GM12878 (cell line): ENCODE results near the gene RALGAPA2.

Experiments
- POLR2AphosphoS5 ChIP-seq: IDR thresholded peaks from 2 replicates; pipeline ENCODE4 v1.6.1; 2011; ENCODE audit warnings: mild to moderate bottlenecking, low read length, inconsistent platforms
- RAD51 ChIP-seq: fragments of 450-650 bp; IDR thresholded peaks from 2 replicates; pipeline ENCODE4 v1.6.1; 2016; ENCODE audit warnings: moderate library complexity, mild to moderate bottlenecking, inconsistent platforms
- SIN3A ChIP-seq: IDR thresholded peaks from 2 replicates; pipeline ENCODE4 v1.6.1; 2012; ENCODE audit warnings: low read depth, low read length, improper control_type of control experiment
- SRF ChIP-seq, 2 experiments: IDR thresholded peaks; 2 replicates each; pipeline ENCODE4 v1.6.1; 2011; ENCODE audit warnings: low read depth in 2 of 2, low read length in 2 of 2, mild to moderate bottlenecking in 1 of 2, moderate library complexity in 1 of 2
- STAT1 ChIP-seq: fragments of 450-650 bp; conservative IDR thresholded peaks from 2 replicates; pipeline ENCODE4 v1.6.1; 2014; ENCODE audit warnings: antibody characterized with exemption, mild to moderate bottlenecking
- TCF7 ChIP-seq: IDR thresholded peaks from 2 replicates; pipeline ENCODE4 v1.6.1; 2014; ENCODE audit warnings: antibody characterized with exemption, borderline replicate concordance
- ZNF384 ChIP-seq: IDR thresholded peaks from 2 replicates; pipeline ENCODE4 v1.6.1; 2012; ENCODE audit warnings: low read depth, mild to moderate bottlenecking, low read length, improper control_type of control experiment, borderline replicate concordance
- TF ChIP-seq, protein P1 (sequence below), 3 experiments: IDR thresholded peaks in 2 of 3; conservative IDR thresholded peaks in 1 of 3; 2 replicates each; pipeline ENCODE4 v1.5.1; 2011; ENCODE audit warnings: low read depth in 3 of 3, low read length in 3 of 3, mild to moderate bottlenecking in 3 of 3, control low read depth in 2 of 3, moderate library complexity in 2 of 3, inconsistent platforms in 1 of 3, mixed read lengths in 1 of 3; ENCODE audit not compliant: control insufficient read depth in 2 of 3, insufficient read depth in 1 of 3; ENCODE audit errors: extremely low read depth in 1 of 3
- TF ChIP-seq, protein P2 (sequence below): IDR thresholded peaks from 2 replicates; pipeline ENCODE4 v1.6.1; 2011; ENCODE audit warnings: borderline replicate concordance, low read depth, mild to moderate bottlenecking, moderate library complexity, mixed read lengths, low read length; ENCODE audit not compliant: insufficient read depth; ENCODE audit errors: extremely low read length
- TF ChIP-seq, protein P3 (sequence below): IDR thresholded peaks from 2 replicates; pipeline ENCODE4 v1.6.1; 2011; ENCODE audit warnings: mild to moderate bottlenecking, low read depth, low read length, moderate library complexity; ENCODE audit not compliant: insufficient replicate concordance

DNA sequence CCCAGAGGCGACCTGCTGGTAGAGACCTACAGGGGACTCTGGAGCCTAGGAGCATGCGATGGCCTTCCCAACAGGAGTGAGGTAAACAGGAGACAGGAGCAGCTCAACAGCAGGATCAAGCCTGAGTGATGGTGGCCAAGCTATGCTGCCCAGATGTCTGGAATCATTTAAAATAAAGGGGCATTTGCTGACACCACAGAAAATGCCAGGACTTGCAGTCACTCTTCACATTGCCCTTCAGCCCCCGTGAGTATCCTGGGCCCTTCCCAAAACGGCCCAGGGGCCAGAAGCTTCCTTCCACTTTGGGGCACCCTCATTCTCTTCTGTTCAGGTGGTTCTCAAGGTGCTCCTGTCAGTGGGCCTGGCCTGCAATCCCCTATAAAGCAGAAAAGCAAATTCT, 321.3 kb downstream of the RALGAPA2 start:
- no peak for TF ChIP-seq SRF (IDR thresholded peaks at IDR 0.05; ENCODE audit: low read depth in 2 of 2, low read length in 2 of 2)
- TF ChIP-seq, protein P1, sequence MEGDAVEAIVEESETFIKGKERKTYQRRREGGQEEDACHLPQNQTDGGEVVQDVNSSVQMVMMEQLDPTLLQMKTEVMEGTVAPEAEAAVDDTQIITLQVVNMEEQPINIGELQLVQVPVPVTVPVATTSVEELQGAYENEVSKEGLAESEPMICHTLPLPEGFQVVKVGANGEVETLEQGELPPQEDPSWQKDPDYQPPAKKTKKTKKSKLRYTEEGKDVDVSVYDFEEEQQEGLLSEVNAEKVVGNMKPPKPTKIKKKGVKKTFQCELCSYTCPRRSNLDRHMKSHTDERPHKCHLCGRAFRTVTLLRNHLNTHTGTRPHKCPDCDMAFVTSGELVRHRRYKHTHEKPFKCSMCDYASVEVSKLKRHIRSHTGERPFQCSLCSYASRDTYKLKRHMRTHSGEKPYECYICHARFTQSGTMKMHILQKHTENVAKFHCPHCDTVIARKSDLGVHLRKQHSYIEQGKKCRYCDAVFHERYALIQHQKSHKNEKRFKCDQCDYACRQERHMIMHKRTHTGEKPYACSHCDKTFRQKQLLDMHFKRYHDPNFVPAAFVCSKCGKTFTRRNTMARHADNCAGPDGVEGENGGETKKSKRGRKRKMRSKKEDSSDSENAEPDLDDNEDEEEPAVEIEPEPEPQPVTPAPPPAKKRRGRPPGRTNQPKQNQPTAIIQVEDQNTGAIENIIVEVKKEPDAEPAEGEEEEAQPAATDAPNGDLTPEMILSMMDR (IDR thresholded peaks at IDR 0.05 in 2 of 3, conservative IDR thresholded peaks at IDR 0.05 in 1 of 3; ENCODE audit: control insufficient read depth in 2 of 3, extremely low read depth in 1 of 3, insufficient read depth in 1 of 3, low read depth in 3 of 3, low read length in 3 of 3): no peak
- TF ChIP-seq, protein P2, sequence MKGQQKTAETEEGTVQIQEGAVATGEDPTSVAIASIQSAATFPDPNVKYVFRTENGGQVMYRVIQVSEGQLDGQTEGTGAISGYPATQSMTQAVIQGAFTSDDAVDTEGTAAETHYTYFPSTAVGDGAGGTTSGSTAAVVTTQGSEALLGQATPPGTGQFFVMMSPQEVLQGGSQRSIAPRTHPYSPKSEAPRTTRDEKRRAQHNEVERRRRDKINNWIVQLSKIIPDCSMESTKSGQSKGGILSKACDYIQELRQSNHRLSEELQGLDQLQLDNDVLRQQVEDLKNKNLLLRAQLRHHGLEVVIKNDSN: no peak
- TF ChIP-seq, protein P3, sequence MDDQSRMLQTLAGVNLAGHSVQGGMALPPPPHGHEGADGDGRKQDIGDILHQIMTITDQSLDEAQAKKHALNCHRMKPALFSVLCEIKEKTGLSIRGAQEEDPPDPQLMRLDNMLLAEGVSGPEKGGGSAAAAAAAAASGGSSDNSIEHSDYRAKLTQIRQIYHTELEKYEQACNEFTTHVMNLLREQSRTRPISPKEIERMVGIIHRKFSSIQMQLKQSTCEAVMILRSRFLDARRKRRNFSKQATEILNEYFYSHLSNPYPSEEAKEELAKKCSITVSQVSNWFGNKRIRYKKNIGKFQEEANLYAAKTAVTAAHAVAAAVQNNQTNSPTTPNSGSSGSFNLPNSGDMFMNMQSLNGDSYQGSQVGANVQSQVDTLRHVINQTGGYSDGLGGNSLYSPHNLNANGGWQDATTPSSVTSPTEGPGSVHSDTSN: no peak
- TF ChIP-seq TCF7: no peak
- TF ChIP-seq ZNF384: no peak
- no peak for TF ChIP-seq SIN3A
- TF ChIP-seq RAD51: no peak
- no peak for TF ChIP-seq POLR2AphosphoS5
- TF ChIP-seq STAT1: no peak
